Stomach (tissue), 4 donors: ENCODE data around the gene UPF2.

ENCODE experiments used
- CTCF ChIP-seq, 7 experiments: fragments of 450-650 bp in 4 of 7; fragments of 200-600 bp in 3 of 7; sonication (generic) in 3 of 7; IDR thresholded peaks; one replicate each; pipeline ENCODE4 v1.5.1; 2016 to 2019; ENCODE audit warnings: antibody characterized with exemption in 7 of 7, control low read depth in 2 of 7, mild to moderate bottlenecking in 1 of 7
- POLR2A ChIP-seq, 4 donors: fragments of 450-650 bp; IDR thresholded peaks; one replicate each; pipeline ENCODE4 v1.6.1; 2016; ENCODE audit warnings: antibody characterized with exemption in 4 of 4, control low read depth in 2 of 4, mild to moderate bottlenecking in 1 of 4, moderate library complexity in 1 of 4
- POLR2AphosphoS5 ChIP-seq, 3 donors: sonication (generic); formaldehyde crosslinking; IDR thresholded peaks; one replicate each; pipeline ENCODE4 v1.6.1; 2016; ENCODE audit warnings: antibody characterized with exemption in 3 of 3

- TF ChIP-seq POLR2A (IDR thresholded peaks at IDR 0.05) (no peak), POLR2AphosphoS5 (IDR thresholded peaks at IDR 0.05) (no peak), CTCF (IDR thresholded peaks at IDR 0.05) (no peak)
Measured at GRCh38 chr10:11959966-11960365, 82.6 kb downstream of the UPF2 start.
